Endometrial microvascular endothelial cells (primary cell): ENCODE results near the gene MROH8. TPM values are rescaled to one million over a fixed set of nuclear protein-coding genes. Genes with fewer than 3 reads are reported as not detected.
"Not testable (repeated sequence)": the region's sequence is repeated elsewhere in the genome, so short reads cannot be mapped to it uniquely, and the experiment has no call there.

Experiments used
- in situ Hi-C: cut with HindIII; loops from 2 replicates; pipeline ENCODE4 v1.10.0; 2017; ENCODE audit warnings: low sequenced_read_pairs, low pct_unique_long_range_greater_than_20kb; ENCODE audit errors: inconsistent ontology term
- total RNA-seq: library from RNA; depleted of rRNA; stranded (reverse); fragments of >200 nt; gene quantifications from one replicate; pipeline ENCODE4 v1.2.3, GENCODE V29; 2015; ENCODE audit errors: inconsistent ontology term

Gene MROH8
- total RNA-seq, 1 donor from 2014 or later, result 0.37 TPM

DNA sequence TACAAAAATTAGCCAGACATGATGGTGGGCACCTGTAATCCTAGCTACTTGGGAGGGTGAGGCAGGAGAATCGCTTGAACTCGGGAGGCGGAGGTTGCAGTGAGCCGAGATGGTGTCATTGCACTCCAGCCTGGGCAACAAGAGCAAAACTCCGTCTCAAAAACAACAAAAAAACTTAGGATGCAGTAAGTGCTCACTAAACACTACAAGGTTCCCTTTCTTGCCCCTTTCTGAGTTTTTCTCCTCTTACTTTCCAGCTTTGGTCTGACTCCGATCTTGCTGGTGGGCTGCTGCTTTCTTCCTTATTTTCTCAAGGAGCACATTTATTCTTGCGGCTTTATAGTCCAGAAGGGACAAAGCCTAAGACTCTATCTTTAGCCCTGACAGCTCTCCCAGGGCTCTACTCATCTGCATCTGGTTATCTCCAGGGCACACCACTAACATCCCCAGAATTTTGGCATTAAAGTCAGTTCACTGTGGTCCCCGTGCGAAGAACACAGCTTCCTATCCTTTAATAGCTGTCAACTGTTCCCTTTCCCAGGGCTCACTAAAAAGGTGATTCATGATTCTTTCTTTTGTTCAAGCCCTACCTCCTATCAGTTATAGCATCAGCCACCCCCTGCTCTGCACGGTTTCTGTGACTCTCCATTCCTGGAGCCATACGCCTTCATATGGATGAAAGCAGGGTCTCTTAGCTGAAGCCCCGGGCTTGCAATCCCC lies 17.4 kb downstream of the MROH8 start:
- in situ Hi-C loops, result no loop called here

DNA sequence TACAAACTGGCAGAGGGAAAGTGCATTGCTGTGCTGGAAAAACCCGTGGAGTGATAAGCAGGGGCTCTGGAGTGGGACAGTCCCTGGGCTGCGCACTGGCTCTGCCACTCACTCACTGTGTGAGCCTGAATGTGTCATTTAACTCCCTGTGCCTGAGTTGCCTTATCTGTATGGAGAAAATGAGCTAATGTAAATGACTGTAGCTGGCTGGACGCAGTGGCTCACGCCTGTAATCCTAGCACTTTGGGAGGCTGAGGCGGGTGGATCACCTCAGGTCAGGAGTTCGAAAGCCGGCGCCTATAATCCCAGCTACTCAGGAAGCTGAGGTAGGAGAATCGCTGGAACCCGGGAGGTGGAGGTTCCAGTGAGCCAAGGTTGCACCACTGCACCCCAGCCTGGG lies 18.7 kb downstream of the MROH8 start:
- in situ Hi-C loops, result no loop called here

DNA sequence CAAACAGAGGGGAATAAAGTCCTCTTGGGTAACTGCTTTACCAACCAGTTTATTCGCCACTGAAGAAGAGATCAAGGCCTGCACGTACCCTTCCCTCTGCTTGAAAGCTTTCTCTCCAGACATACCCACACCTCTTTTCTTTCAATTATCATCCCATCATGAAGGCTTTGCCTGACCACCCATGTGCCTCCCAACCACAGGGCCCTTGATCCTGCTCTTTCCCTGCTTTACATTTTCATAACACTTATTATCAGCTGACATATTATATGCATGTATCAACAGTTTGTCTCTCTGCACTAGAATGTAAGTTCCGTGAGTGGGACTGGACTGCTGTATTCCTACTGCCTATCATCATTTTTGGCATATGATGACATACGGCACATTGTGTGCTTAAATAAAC lies 21.1 kb downstream of the MROH8 start:
- in situ Hi-C loops, result no loop called here

DNA sequence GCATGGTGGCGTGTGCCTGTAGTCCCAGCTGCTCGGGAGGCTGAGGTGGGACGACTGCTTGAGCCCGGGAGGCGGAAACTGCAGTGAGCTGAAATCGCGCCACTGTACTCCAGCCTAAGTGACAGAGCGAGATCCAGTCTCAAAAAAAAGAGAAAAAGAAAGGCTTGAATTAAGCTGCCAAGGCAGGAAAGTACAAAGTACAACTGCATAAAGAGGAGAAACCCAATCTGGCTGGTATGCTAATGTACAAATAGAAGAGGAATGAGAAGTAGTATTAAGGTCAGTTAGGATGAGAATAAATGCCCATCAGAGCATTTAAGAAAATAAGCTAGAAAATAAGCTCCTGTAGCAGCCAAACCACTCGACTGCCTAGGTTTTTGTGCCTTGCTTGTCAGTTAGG lies 23.4 kb downstream of the MROH8 start:
- in situ Hi-C loops, result no loop called here

DNA sequence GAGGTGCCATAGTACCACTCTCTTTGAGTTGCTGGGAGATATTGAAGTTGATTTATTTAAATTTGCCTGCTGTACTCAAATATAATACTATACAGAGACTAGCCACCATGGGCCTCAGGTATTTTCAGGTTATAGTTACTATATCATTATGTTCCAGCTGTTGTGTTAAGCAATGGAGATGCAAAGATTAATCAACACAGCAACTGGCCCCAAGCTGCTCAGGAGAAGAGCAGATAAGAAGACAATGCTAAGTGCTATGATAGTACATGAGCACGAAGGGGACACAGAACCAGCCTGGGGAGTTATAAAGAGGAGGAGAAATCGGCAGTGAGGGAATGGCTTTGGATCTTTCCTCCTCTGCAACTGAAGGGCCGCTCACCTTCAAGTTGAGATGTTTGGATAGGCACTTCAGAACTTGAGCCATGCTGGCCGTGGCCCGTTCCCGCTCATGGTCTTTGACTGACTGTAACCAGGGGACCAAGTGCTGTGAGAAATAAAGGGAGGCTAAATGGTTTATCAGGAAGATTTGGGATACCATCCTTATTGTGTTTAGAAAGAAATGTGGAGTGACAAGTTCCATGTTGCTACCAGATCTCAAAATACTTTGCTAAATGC lies 24.6 kb downstream of the MROH8 start:
- in situ Hi-C loops, result no loop called here

DNA sequence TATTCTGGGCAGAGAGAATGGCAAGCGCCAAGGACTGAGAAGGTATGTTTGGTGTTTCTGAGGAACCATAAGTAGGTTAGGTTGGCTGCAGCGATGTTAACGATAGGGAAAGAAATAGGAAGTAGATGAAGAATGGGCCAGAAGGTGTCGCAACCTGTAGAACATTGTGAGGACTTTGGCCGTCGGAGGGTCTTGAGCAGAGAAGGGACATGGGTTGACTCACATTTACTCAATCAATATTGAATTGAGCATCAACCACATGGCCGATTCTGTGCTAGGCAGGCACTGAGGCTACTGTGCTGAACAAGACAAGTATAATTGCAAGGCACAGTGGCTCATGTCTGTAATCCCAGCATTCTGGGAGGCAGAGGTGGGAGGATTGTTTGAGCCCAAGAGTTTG lies 27.1 kb downstream of the MROH8 start:
- in situ Hi-C loops, result no loop called here

DNA sequence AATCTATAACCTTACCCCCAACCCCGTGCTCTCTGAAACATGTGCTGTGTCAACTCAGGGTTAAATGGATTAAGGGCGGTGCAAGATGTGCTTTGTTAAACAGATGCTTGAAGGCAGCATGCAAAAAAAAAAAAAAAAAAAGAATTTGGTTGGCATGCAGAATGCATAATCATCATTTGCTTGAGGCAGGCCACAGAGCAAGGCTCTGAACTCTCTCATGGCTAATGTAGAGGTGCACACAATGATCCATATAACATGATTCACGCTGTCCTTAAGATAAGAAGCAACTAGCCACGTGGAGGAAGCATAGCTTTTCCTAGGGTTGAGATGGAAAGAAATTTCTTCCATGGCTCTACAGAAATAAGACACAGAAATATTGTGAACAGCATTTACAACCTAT lies 27.8 kb downstream of the MROH8 start:
- in situ Hi-C loops, result no loop called here

DNA sequence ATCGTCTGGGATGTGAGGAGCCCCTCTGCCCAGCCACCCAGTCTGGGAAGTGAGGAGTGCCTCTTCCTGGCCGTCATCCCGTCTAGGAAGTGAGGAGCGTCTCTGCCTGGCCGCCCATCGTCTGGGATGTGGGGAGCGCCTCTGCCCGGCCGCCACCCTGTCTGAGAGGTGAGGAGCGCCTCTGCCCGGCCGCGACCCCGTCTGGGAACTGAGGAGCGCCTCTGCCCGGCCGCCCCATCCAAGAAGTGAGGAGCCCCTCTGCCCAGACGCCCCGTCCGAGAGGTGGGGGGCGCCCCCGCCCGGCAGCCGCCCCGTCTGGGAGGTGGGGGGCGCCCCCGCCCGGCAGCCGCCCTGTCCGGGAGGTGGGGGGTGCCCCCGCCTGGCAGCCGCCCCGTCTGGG lies 28.5 kb downstream of the MROH8 start:
- in situ Hi-C loops, result not testable (repeated sequence)

DNA sequence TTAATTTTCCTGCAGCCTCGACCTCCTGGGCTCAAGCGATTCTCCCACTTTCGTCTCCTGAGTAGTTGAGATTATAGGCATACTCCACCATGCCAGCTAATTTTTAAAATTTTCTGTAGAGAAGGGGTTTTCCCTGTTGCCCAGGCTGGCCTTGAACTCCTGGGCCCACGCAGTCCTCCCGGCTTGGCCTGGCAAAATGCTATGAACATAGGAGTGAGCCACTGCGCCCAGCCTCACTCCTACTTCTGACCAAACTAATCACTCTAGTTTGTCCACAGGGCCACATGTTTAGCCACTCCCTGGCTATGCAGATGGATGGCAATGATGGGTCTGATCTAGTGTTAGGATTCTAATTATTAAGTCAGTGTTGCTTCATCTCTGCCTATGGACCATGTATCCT lies 32.1 kb downstream of the MROH8 start:
- in situ Hi-C loops, result no loop called here

DNA sequence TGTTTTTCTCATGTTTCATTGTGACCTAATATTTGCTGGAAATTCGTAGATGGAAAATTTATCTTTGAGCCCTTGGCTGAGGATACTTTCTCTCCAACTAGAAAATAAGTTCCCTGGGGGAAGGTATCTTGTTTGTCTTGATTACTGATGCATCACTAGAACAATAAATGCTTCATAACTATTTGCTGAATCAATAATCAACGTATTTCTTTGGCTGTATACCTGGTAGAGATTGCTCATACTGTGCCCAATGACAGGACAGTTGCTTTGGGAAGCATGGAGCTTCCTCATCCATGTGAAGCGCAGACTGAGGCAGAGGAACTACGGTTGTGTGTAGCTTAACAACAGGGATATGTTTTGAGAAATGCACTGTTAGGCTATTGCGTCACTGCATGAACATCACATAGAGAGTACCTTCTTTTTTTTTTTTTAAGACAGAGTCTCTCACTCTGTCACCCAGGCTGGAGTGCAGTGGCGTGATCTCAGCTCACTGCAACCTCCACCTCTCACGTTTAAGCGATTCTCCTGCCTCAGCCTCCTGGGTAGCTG lies 34.4 kb downstream of the MROH8 start:
- in situ Hi-C loops, result no loop called here

DNA sequence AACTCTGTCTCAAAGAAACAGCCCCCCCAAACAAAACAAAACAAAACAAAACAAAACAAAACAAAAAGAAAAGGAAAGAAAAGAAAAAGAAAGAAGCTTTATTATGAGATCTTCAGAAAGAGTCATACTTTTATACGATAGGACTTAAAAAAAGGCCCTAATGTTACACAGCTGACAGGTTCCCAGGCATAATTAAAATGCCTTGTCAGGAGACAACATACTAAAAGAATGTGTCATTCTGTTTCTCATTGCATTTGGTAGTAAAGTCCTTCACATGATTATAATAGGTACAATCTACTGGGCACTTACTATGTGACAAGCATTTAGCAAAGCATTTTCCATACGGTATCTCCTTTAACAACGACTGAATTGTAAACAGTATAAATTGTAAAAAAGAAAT lies 36.6 kb downstream of the MROH8 start:
- in situ Hi-C loops, result no loop called here

DNA sequence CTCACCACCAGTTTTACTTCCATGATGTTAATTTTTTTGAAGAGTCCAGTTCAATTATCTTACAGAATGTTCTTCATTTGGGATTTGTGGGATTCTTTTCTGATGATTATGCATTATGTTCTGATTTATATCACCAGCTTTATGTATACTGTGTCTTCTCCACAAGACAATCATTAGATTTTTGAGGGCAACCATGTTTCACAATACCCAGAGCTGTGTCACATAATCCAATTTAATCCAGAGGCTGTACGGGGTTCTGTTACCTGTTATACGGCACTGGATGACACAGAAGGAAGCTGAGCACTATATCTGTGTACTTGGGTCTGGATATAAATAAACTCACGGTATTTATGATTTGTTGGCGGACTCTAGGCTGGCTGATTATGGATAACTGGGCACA lies 41.8 kb downstream of the MROH8 start:
- in situ Hi-C loops, result no loop called here

DNA sequence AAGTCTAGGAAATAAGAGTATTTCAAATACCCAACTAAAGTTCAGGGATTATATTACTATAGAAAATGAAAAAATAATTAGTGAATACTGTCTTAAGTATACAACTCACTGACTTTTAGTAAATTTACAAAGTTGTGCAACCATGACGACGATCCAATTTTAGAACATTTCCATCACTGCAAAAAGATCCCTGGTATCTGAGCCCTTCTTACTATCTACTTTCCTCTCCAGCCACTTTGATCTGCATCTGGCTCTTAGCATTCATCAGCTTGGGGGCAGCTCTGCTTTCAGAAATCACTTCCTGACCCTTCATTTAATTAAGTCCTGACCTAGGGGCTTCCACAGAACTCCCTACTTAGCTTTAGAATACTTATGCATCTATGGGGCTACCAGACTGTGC lies 45.4 kb downstream of the MROH8 start:
- in situ Hi-C loops, result no loop called here

DNA sequence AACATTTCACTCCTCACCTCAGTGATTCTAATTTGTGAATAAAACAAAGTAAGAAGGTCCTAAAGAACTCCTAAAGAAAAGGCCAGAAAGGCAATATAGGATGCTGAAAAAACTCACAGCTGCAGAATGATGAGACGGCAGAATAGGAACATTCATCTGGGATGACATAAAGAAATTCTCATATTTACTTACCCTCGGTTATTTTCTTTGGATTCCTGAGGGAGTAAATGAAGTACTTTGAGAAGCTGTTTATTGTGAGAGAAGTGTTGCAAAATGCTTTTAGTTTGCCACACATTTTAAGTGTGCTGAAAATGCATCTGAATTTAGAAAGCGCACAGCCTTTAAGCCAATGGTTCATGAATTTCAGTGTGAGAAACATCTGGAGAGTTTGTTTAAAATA lies 47.9 kb downstream of the MROH8 start:
- in situ Hi-C loops, result no loop called here

DNA sequence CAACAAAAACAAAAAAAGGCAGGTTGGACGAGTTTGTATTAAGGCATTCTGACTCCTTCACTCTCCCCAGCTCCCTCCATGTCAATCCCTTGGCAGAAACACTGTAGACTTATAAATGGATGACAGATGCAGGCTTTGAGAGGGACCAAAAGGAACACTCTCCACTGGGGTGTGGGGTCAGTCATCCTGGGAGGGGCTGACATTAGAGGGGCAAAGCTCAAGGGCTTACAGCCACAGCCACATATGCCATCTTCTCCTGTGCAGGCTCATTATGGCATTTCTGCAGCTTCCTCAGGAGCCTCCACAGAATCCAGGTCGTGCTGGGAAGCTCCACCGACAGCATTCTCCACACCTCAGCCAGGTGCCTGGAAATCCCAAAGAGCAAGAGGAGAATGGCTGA lies 50.5 kb downstream of the MROH8 start:
- in situ Hi-C loops, result no loop called here

DNA sequence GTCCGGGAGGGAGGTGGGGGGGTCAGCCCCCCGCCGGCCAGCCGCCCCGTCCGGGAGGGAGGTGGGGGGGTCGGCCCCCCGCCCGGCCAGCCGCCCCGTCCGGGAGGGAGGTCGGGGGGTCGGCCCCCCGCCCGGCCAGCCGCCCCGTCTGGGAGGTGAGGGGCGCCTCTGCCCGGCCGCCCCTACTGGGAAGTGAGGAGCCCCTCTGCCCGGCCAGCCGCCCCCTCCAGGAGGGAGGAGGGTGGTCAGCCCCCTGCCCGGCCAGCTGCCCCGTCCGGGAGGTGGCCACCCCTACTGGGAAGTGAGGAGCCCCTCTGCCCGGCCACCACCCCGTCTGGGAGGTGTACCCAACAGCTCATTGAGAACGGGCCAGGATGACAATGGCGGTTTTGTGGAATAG lies 53.1 kb downstream of the MROH8 start:
- in situ Hi-C loops, result not testable (repeated sequence)

DNA sequence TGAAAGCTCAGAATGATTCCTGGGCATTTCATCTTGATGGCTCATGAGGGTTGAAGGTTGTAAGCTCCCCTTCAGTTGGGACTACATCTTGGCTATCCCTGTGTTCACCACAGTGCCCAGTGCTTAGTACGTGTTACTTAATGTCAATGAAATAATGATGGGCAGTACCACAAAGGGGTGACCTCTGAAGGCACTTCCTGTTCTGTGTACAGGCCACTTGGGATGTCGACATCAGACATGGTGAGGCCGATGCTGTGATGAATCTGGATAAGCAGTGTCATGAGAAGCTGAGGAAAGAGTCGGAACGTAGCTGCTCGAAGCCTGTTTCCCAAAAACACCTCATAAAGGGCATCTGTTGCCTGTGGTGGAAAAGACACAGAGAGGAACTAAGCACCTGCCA lies 55.9 kb downstream of the MROH8 start:
- in situ Hi-C loops, result no loop called here

DNA sequence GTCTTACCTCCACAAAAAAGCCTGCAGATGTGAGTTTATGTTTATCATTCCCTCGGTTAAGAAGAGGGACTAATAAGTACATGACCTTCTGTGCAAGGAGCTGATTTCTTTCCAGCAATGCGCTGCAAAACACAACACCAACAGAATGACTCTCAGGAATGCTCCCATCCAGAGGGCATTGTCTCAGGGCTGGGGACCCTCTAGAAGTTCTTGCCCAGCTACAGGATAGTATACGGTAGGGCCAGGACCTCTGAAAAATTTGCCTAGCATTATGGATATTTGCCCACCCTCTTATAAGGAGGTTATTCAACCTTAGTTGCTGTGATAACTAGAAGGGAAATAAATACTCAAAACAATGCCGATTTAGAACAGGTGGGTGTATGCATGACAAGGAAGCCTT lies 58.9 kb downstream of the MROH8 start:
- in situ Hi-C loops, result no loop called here

DNA sequence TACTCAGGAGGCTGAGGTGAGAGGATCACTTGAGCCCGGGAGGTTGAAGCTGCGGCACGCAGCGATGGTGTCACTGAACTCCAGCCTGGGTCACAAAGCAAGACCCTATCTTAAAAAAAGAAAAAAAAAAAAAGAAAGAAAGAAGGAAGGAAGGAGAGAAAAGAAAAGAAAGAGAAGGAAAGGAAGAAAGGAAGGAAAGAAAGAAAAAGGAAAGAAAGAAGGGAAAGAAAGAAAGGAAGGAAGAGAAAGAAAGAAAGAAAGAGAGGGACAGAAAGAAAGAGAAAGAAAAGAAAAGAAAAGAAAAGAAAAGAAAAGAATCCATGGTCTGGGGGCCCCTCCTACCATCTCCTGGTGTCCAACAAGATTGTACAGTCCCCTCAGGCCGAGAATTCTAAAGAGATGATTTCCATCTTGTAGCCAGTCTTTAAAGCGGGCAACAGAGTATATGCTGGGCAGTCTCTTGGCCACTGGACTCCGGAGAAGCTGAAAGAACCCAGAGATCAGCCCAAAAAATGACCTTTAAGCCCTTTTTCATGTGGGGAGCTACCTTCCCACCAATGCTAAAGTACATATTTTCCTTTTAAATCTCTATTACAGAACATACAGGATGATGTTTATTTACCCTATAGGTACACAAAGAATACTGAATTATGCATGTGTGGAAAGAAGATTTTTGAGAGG lies 59.9 kb downstream of the MROH8 start:
- in situ Hi-C loops, result no loop called here

DNA sequence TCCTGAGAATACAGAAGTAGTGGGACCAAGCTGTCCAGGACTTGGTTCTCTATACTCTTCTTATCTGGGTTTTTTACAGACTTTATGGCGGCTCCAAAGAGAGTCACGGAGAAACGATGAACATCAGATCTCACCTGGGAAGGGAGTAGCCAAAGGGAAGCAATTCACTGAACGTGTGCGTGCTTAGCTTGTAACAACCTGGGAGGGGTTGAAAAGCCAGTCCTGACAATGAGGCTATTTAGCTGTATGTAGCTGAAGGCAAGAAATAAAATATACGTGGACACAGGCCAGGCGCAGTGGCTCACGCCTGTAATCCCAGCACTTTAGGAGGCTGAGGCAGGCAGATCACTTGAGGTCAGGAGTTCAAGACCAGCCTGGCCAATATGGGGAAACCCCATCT lies 65.3 kb downstream of the MROH8 start:
- in situ Hi-C loops, result no loop called here
